WTC11 (cell line): ENCODE results near the gene RFC2. TPM values are rescaled to one million over a fixed set of nuclear protein-coding genes. Genes with fewer than 3 reads are reported as not detected.

Experiments used
- ATAC-seq: fragments of 200-7000 bp; cut with Tn5 transposase; 2 replicates; pipeline ENCODE4 v1.10.0; 2021; ENCODE audit warnings: mild to moderate bottlenecking, moderate library complexity
- CTCF ChIA-PET: fragments of 300-600 bp; sonication (Branson Sonifier 250); formaldehyde crosslinking; loops from one replicate; lab custom pipeline; 2021; ENCODE audit warnings: antibody characterized with exemption; lab: Charles Lee
- POLR2A ChIA-PET: fragments of 350-600 bp; sonication (Branson Sonifier 250); formaldehyde crosslinking; loops from one replicate; lab custom pipeline; 2021; ENCODE audit warnings: antibody characterized with exemption; lab: Charles Lee
- DNase-seq: peaks from one replicate; pipeline ENCODE4 v3.0.0; 2021; ENCODE audit warnings: low spot score
- H3K27ac Mint-ChIP-seq: 2 replicates; pipeline ENCODE4 v1.8.0; 2021; ENCODE audit warnings: mixed read lengths
- H3K27me3 Mint-ChIP-seq: 2 replicates; pipeline ENCODE4 v1.8.0; 2021; ENCODE audit warnings: low read depth, mild to moderate bottlenecking, moderate library complexity, mixed read lengths
- H3K36me3 Mint-ChIP-seq: 2 replicates; pipeline ENCODE4 v1.8.0; 2021; ENCODE audit warnings: mixed read lengths
- H3K4me1 Mint-ChIP-seq: 2 replicates; pipeline ENCODE4 v1.8.0; 2022; ENCODE audit warnings: mixed read lengths
- H3K4me3 Mint-ChIP-seq: 2 replicates; pipeline ENCODE4 v1.8.0; 2021; ENCODE audit warnings: mild to moderate bottlenecking, moderate library complexity, mixed read lengths
- H3K9me3 Mint-ChIP-seq: 2 replicates; pipeline ENCODE4 v1.8.0; 2021; ENCODE audit warnings: mixed read lengths
- CBFB ChIP-seq: sonication (generic); formaldehyde crosslinking; IDR thresholded peaks from 2 replicates; pipeline ENCODE4 v1.8.1; 2022; ENCODE audit warnings: mild to moderate bottlenecking, low read depth, missing genetic modification reagents
- CREB1 ChIP-seq: sonication (generic); formaldehyde crosslinking; IDR thresholded peaks from 2 replicates; pipeline ENCODE4 v1.8.0; 2023; ENCODE audit warnings: mild to moderate bottlenecking, missing genetic modification reagents
- CREM ChIP-seq: sonication (generic); formaldehyde crosslinking; IDR thresholded peaks from 2 replicates; pipeline ENCODE4 v1.8.1; 2022; ENCODE audit warnings: mild to moderate bottlenecking, missing genetic modification reagents, moderate library complexity
- ELF4 ChIP-seq: sonication (generic); formaldehyde crosslinking; IDR thresholded peaks from 2 replicates; pipeline ENCODE4 v1.8.1; 2022; ENCODE audit warnings: low read depth, mild to moderate bottlenecking, moderate library complexity, missing genetic modification reagents
- FOXP1 ChIP-seq: sonication (generic); formaldehyde crosslinking; IDR thresholded peaks from 2 replicates; pipeline ENCODE4 v1.8.0; 2022; ENCODE audit warnings: missing genetic modification reagents, mild to moderate bottlenecking, moderate library complexity, borderline replicate concordance
- GABPB1 ChIP-seq: sonication (generic); formaldehyde crosslinking; IDR thresholded peaks from 2 replicates; pipeline ENCODE4 v1.8.1; 2023; ENCODE audit warnings: mild to moderate bottlenecking, missing genetic modification reagents
- GRHL2 ChIP-seq: fragments of 250-450 bp; sonication (Bioruptor Pico); IDR thresholded peaks from 2 replicates; pipeline ENCODE4 v1.8.0; 2022; ENCODE audit warnings: mild to moderate bottlenecking, moderate library complexity; ENCODE audit not compliant: insufficient replicate concordance, severe bottlenecking
- IRF2 ChIP-seq: sonication (generic); formaldehyde crosslinking; IDR thresholded peaks from 2 replicates; pipeline ENCODE4 v1.8.0; 2022; ENCODE audit warnings: low read depth, missing genetic modification reagents, borderline replicate concordance
- NFYB ChIP-seq: sonication (generic); formaldehyde crosslinking; conservative IDR thresholded peaks from 2 replicates; pipeline ENCODE4 v1.8.0; 2022; ENCODE audit warnings: low read depth, missing genetic modification reagents
- SMAD3 ChIP-seq: sonication (generic); formaldehyde crosslinking; IDR thresholded peaks from 2 replicates; pipeline ENCODE4 v1.8.0; 2022; ENCODE audit warnings: missing genetic modification reagents, mild to moderate bottlenecking, borderline replicate concordance
- SMAD4 ChIP-seq: sonication (generic); formaldehyde crosslinking; IDR thresholded peaks from 2 replicates; pipeline ENCODE4 v1.8.0; 2022; ENCODE audit warnings: mild to moderate bottlenecking, missing genetic modification reagents
- SOX15 ChIP-seq: fragments of 250-450 bp; sonication (Bioruptor Pico); IDR thresholded peaks from 2 replicates; pipeline ENCODE4 v1.9.0; 2021; ENCODE audit warnings: mild to moderate bottlenecking
- SP1 ChIP-seq: sonication (generic); formaldehyde crosslinking; conservative IDR thresholded peaks from 2 replicates; pipeline ENCODE4 v1.8.1; 2022; ENCODE audit warnings: missing genetic modification reagents
- TP53 ChIP-seq: sonication (generic); formaldehyde crosslinking; IDR thresholded peaks from 2 replicates; pipeline ENCODE4 v1.8.1; 2023; ENCODE audit warnings: mild to moderate bottlenecking, missing genetic modification reagents
- ZNF121 ChIP-seq: sonication (generic); formaldehyde crosslinking; IDR thresholded peaks from 2 replicates; pipeline ENCODE4 v1.8.0; 2023; ENCODE audit warnings: missing genetic modification reagents
- ZNF263 ChIP-seq: sonication (generic); formaldehyde crosslinking; IDR thresholded peaks from 2 replicates; pipeline ENCODE4 v1.8.1; 2022; ENCODE audit warnings: low read depth, mild to moderate bottlenecking, moderate library complexity, missing genetic modification reagents
- ZNF317 ChIP-seq: sonication (generic); formaldehyde crosslinking; IDR thresholded peaks from 2 replicates; pipeline ENCODE4 v1.8.1; 2023; ENCODE audit warnings: low read depth, mild to moderate bottlenecking, moderate library complexity, missing genetic modification reagents, borderline replicate concordance
- ZNF396 ChIP-seq: fragments of 250-450 bp; sonication (Bioruptor Pico); IDR thresholded peaks from 2 replicates; pipeline ENCODE4 v1.8.0; 2021; ENCODE audit warnings: mild to moderate bottlenecking, moderate library complexity, borderline replicate concordance
- ZNF423 ChIP-seq: fragments of 250-450 bp; sonication (Bioruptor Pico); IDR thresholded peaks from 2 replicates; pipeline ENCODE4 v2.1.2; 2022; ENCODE audit warnings: mild to moderate bottlenecking, moderate library complexity
- total RNA-seq: library from RNA; stranded (reverse); gene quantifications from 3 replicates; pipeline ENCODE4 v1.2.3, GENCODE V29; 2021
- TF ChIP-seq, protein P1 (sequence below): sonication (generic); formaldehyde crosslinking; IDR thresholded peaks from 2 replicates; pipeline ENCODE4 v1.8.0; 2022; ENCODE audit warnings: mild to moderate bottlenecking, missing genetic modification reagents
- TF ChIP-seq, protein P2 (sequence below): fragments of 250-450 bp; sonication (Bioruptor Pico); IDR thresholded peaks from 2 replicates; pipeline ENCODE4 v1.9.0; 2021; ENCODE audit warnings: mild to moderate bottlenecking
- TF ChIP-seq, protein P3 (sequence below): sonication (generic); formaldehyde crosslinking; IDR thresholded peaks from 2 replicates; pipeline ENCODE4 v1.8.1; 2022; ENCODE audit warnings: low read depth, mild to moderate bottlenecking, moderate library complexity, missing genetic modification reagents, borderline replicate concordance
- TF ChIP-seq, protein P4 (sequence below): sonication (generic); formaldehyde crosslinking; IDR thresholded peaks from 2 replicates; pipeline ENCODE4 v1.8.1; 2022; ENCODE audit warnings: mild to moderate bottlenecking, moderate library complexity, missing genetic modification reagents
- TF ChIP-seq, protein P5 (sequence below): sonication (generic); formaldehyde crosslinking; conservative IDR thresholded peaks from 2 replicates; pipeline ENCODE4 v1.8.1; 2022; ENCODE audit warnings: mild to moderate bottlenecking, missing genetic modification reagents
- TF ChIP-seq, protein P6 (sequence below): sonication (generic); formaldehyde crosslinking; IDR thresholded peaks from 2 replicates; pipeline ENCODE4 v1.8.1; 2022; ENCODE audit warnings: mild to moderate bottlenecking, missing genetic modification reagents, moderate library complexity, borderline replicate concordance
- TF ChIP-seq, protein P7 (sequence below): fragments of 200-600 bp; IDR thresholded peaks from 2 replicates; pipeline ENCODE4 v1.8.0; 2022; ENCODE audit warnings: antibody characterized with exemption
- TF ChIP-seq, protein P8 (sequence below): sonication (generic); formaldehyde crosslinking; IDR thresholded peaks from 2 replicates; pipeline ENCODE4 v1.8.0; 2022; ENCODE audit warnings: mild to moderate bottlenecking, missing genetic modification reagents
- TF ChIP-seq, protein P9 (sequence below): sonication (generic); formaldehyde crosslinking; IDR thresholded peaks from 2 replicates; pipeline ENCODE4 v1.8.1; 2022; ENCODE audit warnings: missing genetic modification reagents, borderline replicate concordance

Gene RFC2
- total RNA-seq, 1 experiment from 2014 or later, result 80.7 TPM

DNA sequence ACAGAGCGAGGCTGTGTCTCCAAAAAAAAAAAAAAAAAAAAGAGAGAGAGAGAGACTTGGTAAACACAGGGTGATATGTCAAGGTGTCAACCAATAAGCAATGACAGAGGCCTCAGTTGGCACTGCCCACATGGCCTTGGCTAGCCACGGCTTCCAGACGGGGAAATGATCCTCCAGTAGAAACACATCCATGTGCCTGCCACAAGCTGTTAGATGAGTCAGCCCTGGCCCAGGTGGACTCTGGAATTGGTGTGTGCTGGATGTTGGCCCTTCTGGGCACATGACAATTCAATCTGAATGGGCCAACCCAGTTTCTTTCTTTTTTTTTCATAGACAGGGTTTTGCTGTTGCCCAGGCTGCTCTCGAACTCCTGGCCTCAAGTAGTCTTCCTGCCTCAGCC is 13.7 kb downstream of the RFC2 start:
- CTCF ChIA-PET, result interaction anchor here (0.7 to 2.9 kb wide), 4 partner anchors 34 to 166 kb away, joined by 3 to 8 read pairs (median 6); no protein-coding TSS in a partner anchor
- no peaks in the 10 kb centered on the region for H3K9me3 Mint-ChIP-seq
- no peak overlapping the region for H3K27ac Mint-ChIP-seq
- no peak for ATAC-seq
- no peak for DNase-seq
- H3K36me3 Mint-ChIP-seq, result peaks cover 49% of the 10 kb centered on the region
- no peak overlapping the region for H3K4me3 Mint-ChIP-seq
- TF ChIP-seq, protein P1, sequence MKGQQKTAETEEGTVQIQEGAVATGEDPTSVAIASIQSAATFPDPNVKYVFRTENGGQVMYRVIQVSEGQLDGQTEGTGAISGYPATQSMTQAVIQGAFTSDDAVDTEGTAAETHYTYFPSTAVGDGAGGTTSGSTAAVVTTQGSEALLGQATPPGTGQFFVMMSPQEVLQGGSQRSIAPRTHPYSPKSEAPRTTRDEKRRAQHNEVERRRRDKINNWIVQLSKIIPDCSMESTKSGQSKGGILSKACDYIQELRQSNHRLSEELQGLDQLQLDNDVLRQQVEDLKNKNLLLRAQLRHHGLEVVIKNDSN (CRISPR knock-in tag), result no peak
- TF ChIP-seq CBFB, result no peak
- no peak for TF ChIP-seq ZNF423 (CRISPR knock-in tag)
- TF ChIP-seq, protein P2, sequence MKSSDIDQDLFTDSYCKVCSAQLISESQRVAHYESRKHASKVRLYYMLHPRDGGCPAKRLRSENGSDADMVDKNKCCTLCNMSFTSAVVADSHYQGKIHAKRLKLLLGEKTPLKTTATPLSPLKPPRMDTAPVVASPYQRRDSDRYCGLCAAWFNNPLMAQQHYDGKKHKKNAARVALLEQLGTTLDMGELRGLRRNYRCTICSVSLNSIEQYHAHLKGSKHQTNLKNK (CRISPR knock-in tag), result no peak
- TF ChIP-seq CREM, result no peak
- TF ChIP-seq, protein P3, sequence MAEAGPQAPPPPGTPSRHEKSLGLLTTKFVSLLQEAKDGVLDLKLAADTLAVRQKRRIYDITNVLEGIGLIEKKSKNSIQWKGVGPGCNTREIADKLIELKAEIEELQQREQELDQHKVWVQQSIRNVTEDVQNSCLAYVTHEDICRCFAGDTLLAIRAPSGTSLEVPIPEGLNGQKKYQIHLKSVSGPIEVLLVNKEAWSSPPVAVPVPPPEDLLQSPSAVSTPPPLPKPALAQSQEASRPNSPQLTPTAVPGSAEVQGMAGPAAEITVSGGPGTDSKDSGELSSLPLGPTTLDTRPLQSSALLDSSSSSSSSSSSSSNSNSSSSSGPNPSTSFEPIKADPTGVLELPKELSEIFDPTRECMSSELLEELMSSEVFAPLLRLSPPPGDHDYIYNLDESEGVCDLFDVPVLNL (CRISPR knock-in tag), result no peak
- TF ChIP-seq, protein P4, sequence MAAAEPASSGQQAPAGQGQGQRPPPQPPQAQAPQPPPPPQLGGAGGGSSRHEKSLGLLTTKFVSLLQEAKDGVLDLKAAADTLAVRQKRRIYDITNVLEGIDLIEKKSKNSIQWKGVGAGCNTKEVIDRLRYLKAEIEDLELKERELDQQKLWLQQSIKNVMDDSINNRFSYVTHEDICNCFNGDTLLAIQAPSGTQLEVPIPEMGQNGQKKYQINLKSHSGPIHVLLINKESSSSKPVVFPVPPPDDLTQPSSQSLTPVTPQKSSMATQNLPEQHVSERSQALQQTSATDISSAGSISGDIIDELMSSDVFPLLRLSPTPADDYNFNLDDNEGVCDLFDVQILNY (CRISPR knock-in tag), result no peak
- no peak for TF ChIP-seq IRF2 (CRISPR knock-in tag)
- TF ChIP-seq, protein P5, sequence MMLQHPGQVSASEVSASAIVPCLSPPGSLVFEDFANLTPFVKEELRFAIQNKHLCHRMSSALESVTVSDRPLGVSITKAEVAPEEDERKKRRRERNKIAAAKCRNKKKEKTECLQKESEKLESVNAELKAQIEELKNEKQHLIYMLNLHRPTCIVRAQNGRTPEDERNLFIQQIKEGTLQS, result no peak
- TF ChIP-seq SOX15 (CRISPR knock-in tag), result no peak
- TF ChIP-seq ZNF263 (CRISPR knock-in tag), result no peak
- TF ChIP-seq ELF4 (CRISPR knock-in tag), result no peak
- TF ChIP-seq GABPB1, result no peak
- TF ChIP-seq, protein P6, sequence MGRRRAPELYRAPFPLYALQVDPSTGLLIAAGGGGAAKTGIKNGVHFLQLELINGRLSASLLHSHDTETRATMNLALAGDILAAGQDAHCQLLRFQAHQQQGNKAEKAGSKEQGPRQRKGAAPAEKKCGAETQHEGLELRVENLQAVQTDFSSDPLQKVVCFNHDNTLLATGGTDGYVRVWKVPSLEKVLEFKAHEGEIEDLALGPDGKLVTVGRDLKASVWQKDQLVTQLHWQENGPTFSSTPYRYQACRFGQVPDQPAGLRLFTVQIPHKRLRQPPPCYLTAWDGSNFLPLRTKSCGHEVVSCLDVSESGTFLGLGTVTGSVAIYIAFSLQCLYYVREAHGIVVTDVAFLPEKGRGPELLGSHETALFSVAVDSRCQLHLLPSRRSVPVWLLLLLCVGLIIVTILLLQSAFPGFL (CRISPR knock-in tag), result no peak
- no peak for TF ChIP-seq TP53 (CRISPR knock-in tag)
- TF ChIP-seq ZNF396 (CRISPR knock-in tag), result no peak
- no peak for TF ChIP-seq NFYB (CRISPR knock-in tag)
- no peak for TF ChIP-seq SMAD3 (CRISPR knock-in tag)
- TF ChIP-seq SMAD4 (CRISPR knock-in tag), result no peak
- no peak for TF ChIP-seq CREB1 (CRISPR knock-in tag)
- POLR2A ChIA-PET, result no interaction called here
- H3K27me3 Mint-ChIP-seq, result no peaks in the 10 kb centered on the region
- H3K4me1 Mint-ChIP-seq, result no peaks in the 10 kb centered on the region

DNA sequence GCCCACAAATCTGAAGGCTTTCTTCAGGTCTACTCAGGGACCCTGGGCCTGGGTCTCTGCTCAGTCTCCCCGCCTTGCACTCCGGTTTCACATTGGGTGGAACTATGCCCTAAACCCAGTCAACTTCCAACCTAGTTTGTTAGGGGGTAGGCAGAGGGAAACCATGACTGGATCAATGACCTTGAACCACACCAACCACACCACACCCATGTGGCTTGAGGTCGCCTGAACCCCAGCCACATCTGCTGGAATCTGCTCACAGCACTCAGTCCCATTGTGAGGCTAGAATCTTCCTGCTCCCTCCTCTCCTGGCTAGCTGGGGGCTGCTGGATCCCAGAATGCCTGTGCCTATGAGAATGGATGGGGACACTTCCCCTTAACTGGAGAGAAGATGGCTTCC is 17.9 kb downstream of the RFC2 start:
- no peak overlapping the region for H3K4me3 Mint-ChIP-seq
- ChIA-PET CTCF (interaction anchor here (0.6 to 1.5 kb wide), 2 partner anchors 158 to 165 kb away, joined by 3 to 5 read pairs; no protein-coding TSS in a partner anchor), POLR2A (no interaction called here)
- no peak for ATAC-seq
- peaks cover 56% of the 10 kb centered on the region for H3K36me3 Mint-ChIP-seq
- no peaks in the 10 kb centered on the region for H3K9me3 Mint-ChIP-seq
- DNase-seq, result no peak
- H3K27ac Mint-ChIP-seq, result no peak overlapping the region
- H3K27me3 Mint-ChIP-seq, result no peaks in the 10 kb centered on the region
- no peaks in the 10 kb centered on the region for H3K4me1 Mint-ChIP-seq
- TF ChIP-seq SP1 (CRISPR knock-in tag) (no peak), GRHL2 (no peak), FOXP1 (CRISPR knock-in tag) (no peak), ZNF423 (CRISPR knock-in tag) (no peak), CBFB (no peak), ZNF121 (no peak), ZNF317 (CRISPR knock-in tag) (no peak)
- TF ChIP-seq, protein P7, sequence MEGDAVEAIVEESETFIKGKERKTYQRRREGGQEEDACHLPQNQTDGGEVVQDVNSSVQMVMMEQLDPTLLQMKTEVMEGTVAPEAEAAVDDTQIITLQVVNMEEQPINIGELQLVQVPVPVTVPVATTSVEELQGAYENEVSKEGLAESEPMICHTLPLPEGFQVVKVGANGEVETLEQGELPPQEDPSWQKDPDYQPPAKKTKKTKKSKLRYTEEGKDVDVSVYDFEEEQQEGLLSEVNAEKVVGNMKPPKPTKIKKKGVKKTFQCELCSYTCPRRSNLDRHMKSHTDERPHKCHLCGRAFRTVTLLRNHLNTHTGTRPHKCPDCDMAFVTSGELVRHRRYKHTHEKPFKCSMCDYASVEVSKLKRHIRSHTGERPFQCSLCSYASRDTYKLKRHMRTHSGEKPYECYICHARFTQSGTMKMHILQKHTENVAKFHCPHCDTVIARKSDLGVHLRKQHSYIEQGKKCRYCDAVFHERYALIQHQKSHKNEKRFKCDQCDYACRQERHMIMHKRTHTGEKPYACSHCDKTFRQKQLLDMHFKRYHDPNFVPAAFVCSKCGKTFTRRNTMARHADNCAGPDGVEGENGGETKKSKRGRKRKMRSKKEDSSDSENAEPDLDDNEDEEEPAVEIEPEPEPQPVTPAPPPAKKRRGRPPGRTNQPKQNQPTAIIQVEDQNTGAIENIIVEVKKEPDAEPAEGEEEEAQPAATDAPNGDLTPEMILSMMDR, result no peak
- TF ChIP-seq, protein P8, sequence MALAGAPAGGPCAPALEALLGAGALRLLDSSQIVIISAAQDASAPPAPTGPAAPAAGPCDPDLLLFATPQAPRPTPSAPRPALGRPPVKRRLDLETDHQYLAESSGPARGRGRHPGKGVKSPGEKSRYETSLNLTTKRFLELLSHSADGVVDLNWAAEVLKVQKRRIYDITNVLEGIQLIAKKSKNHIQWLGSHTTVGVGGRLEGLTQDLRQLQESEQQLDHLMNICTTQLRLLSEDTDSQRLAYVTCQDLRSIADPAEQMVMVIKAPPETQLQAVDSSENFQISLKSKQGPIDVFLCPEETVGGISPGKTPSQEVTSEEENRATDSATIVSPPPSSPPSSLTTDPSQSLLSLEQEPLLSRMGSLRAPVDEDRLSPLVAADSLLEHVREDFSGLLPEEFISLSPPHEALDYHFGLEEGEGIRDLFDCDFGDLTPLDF (CRISPR knock-in tag), result no peak
- TF ChIP-seq, protein P9, sequence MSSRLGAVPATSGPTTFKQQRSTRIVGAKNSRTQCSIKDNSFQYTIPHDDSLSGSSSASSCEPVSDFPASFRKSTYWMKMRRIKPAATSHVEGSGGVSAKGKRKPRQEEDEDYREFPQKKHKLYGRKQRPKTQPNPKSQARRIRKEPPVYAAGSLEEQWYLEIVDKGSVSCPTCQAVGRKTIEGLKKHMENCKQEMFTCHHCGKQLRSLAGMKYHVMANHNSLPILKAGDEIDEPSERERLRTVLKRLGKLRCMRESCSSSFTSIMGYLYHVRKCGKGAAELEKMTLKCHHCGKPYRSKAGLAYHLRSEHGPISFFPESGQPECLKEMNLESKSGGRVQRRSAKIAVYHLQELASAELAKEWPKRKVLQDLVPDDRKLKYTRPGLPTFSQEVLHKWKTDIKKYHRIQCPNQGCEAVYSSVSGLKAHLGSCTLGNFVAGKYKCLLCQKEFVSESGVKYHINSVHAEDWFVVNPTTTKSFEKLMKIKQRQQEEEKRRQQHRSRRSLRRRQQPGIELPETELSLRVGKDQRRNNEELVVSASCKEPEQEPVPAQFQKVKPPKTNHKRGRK (CRISPR knock-in tag), result no peak
